ENCODE data around the gene RBM12.

DNA sequence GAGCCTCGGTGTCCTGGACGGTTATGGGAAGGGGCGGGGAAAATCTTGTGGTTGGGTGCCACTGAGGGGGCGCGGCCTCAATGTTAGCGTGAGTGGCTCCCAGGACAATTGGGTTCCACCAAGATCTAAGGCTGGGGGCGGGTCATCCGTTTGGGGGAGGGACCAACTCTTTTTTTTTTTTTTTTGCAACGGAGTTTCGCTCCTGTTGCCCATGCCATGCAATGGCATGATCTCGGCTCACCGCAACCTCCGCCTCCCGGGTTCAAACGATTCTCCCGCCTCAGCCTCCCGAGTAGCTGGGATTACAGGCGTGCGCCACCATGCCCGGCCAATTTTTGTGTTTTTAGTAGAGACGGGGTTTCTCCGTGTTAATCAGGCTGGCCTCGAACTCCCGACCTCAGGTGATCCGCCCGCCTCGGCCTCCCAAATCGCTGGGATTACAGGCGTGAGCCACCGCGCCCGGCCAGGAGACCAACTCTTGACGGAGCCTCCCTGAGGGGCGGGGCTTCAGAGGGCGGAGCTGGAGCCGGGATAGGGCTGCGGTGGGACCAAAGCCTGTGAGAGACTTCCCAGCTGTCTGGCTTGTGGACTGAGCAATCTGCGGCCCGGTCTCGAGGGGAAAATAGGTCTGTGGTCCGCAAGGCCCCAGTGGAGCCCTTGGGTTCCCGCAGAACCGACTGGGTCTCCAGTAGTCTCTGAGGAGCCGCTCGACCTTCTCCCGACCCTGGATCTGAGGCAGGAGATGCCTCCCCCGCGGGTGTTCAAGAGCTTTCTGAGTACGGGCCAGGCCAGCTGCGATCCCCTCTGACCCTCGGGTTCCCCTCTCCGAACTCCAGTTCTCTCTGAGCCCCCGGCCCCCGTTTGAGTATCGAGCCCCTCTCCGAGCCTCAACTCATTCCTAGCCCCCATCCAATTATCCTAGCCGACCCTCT, 48.0 kb downstream of the RBM12 start:
- TF ChIP-seq POLR2A (IDR thresholded peaks at IDR 0.05; ENCODE audit: low read depth, low read length): peak; percentile 59
- no peak for TF ChIP-seq EZH2 (IDR thresholded peaks at IDR 0.05; ENCODE audit: borderline replicate concordance, low read depth, low read length, severe bottlenecking)
- no peak for TF ChIP-seq CTCF (IDR thresholded peaks at IDR 0.05; ENCODE audit: extremely low read depth in 1 of 2, insufficient read depth in 1 of 2, low read depth in 1 of 2, low read length in 2 of 2)
- no peak for TF ChIP-seq JUN (IDR thresholded peaks at IDR 0.05; ENCODE audit: borderline replicate concordance, insufficient read depth, insufficient read length, low read depth)
- TF ChIP-seq MYC (IDR thresholded peaks at IDR 0.05; ENCODE audit: low read depth, low read length): no peak
- TF ChIP-seq, protein P1, sequence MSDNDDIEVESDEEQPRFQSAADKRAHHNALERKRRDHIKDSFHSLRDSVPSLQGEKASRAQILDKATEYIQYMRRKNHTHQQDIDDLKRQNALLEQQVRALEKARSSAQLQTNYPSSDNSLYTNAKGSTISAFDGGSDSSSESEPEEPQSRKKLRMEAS (IDR thresholded peaks at IDR 0.05; ENCODE audit: insufficient read depth, insufficient read length): no peak
- TF ChIP-seq GATA2 (IDR thresholded peaks at IDR 0.05; ENCODE audit: insufficient read depth, insufficient read length, low read depth, low read length): no peak
- TF ChIP-seq POLR2AphosphoS5 (IDR thresholded peaks at IDR 0.05; ENCODE audit: insufficient read depth, low read depth, low read length): peak; percentile 12
- no peak for TF ChIP-seq FOS (IDR thresholded peaks at IDR 0.05; ENCODE audit: borderline replicate concordance, insufficient read depth, low read length)

All from endothelial cell of umbilical vein (primary cell).